HEK293T (cell line): ENCODE measurements around the gene CRY2.

Source experiments
- CTCF ChIA-PET: fragments of 350-600 bp; formaldehyde crosslinking; extraction: SDS; loops from one replicate; lab custom pipeline; 2021; ENCODE audit warnings: antibody characterized with exemption, inconsistent platforms; lab: Yijun Ruan, JAX
- POLR2A ChIA-PET: fragments of 350-600 bp; formaldehyde crosslinking; extraction: SDS; loops from one replicate; lab custom pipeline; 2020; ENCODE audit warnings: antibody characterized with exemption, inconsistent platforms; lab: Yijun Ruan, JAX
- DNase-seq: peaks from one replicate; pipeline ENCODE4 v3.0.0; 2012; ENCODE audit warnings: mixed read lengths; ENCODE audit errors: extremely low spot score
- ARNT ChIP-seq: fragments of 450-650 bp; IDR thresholded peaks from 2 replicates; pipeline ENCODE4 v1.6.1; 2017; ENCODE audit warnings: mild to moderate bottlenecking
- BHLHE40 ChIP-seq: fragments of 450-650 bp; IDR thresholded peaks from 2 replicates; pipeline ENCODE4 v1.6.1; 2016; ENCODE audit warnings: mild to moderate bottlenecking, moderate library complexity, borderline replicate concordance
- CTBP1 ChIP-seq: fragments of 450-650 bp; IDR thresholded peaks from 2 replicates; pipeline ENCODE4 v1.6.1; 2016; ENCODE audit warnings: borderline replicate concordance
- ELF4 ChIP-seq: fragments of 450-650 bp; IDR thresholded peaks from 2 replicates; pipeline ENCODE4 v1.6.1; 2017; ENCODE audit warnings: antibody characterized with exemption
- FOXA1 ChIP-seq: fragments of 450-650 bp; IDR thresholded peaks from 2 replicates; pipeline ENCODE4 v1.6.1; 2016; ENCODE audit warnings: mild to moderate bottlenecking
- FOXK2 ChIP-seq: fragments of 450-650 bp; IDR thresholded peaks from 2 replicates; pipeline ENCODE4 v1.6.1; 2016; ENCODE audit warnings: mild to moderate bottlenecking
- FOXM1 ChIP-seq: fragments of 450-650 bp; IDR thresholded peaks from 2 replicates; pipeline ENCODE4 v1.6.1; 2017; ENCODE audit warnings: mild to moderate bottlenecking, borderline replicate concordance
- HDGF ChIP-seq: fragments of 450-650 bp; IDR thresholded peaks from 2 replicates; pipeline ENCODE4 v1.6.1; 2017; ENCODE audit warnings: antibody characterized with exemption, borderline replicate concordance
- L3MBTL2 ChIP-seq: fragments of 450-650 bp; conservative IDR thresholded peaks from 2 replicates; pipeline ENCODE4 v1.6.1; 2016; ENCODE audit warnings: mild to moderate bottlenecking
- LEF1 ChIP-seq: fragments of 450-650 bp; IDR thresholded peaks from 2 replicates; pipeline ENCODE4 v1.6.1; 2017; ENCODE audit warnings: mild to moderate bottlenecking, borderline replicate concordance
- NFRKB ChIP-seq: fragments of 450-650 bp; IDR thresholded peaks from 2 replicates; pipeline ENCODE4 v1.6.1; 2016; ENCODE audit warnings: mild to moderate bottlenecking, moderate library complexity
- PKNOX1 ChIP-seq: fragments of 450-650 bp; IDR thresholded peaks from 2 replicates; pipeline ENCODE4 v1.6.1; 2016
- SP1 ChIP-seq: fragments of 450-650 bp; IDR thresholded peaks from 2 replicates; pipeline ENCODE4 v1.6.1; 2017
- SUZ12 ChIP-seq: fragments of 450-650 bp; IDR thresholded peaks from 2 replicates; pipeline ENCODE4 v1.6.1; 2016; ENCODE audit warnings: mild to moderate bottlenecking
- TARDBP ChIP-seq: fragments of 450-650 bp; IDR thresholded peaks from 2 replicates; pipeline ENCODE4 v1.6.1; 2016
- ZNF384 ChIP-seq: fragments of 450-650 bp; IDR thresholded peaks from 2 replicates; pipeline ENCODE4 v1.6.1; 2016

Gene CRY2

GRCh38 chr11:45881708-45882368 is 34.6 kb downstream of the CRY2 start:
- CTCF ChIA-PET, result no interaction called here
- POLR2A ChIA-PET, result interaction anchor here (1.3 kb wide), 1 partner anchor 11 kb away, joined by 3 read pairs; no protein-coding TSS in a partner anchor
- DNase-seq, result no peak
- TF ChIP-seq FOXK2 (no peak), PKNOX1 (no peak), FOXA1 (no peak), CTBP1 (no peak), LEF1 (no peak), TARDBP (no peak)

GRCh38 chr11:45884596-45885185 is 37.4 kb downstream of the CRY2 start:
- ChIA-PET CTCF (interaction anchor here (1.2 kb wide), 1 partner anchor 12 kb away, joined by 3 read pairs; no protein-coding TSS in a partner anchor), POLR2A (interaction anchor here (1.1 kb wide), 1 partner anchor 12 kb away, joined by 3 read pairs; no protein-coding TSS in a partner anchor)
- DNase-seq, result no peak
- TF ChIP-seq TARDBP (no peak), FOXM1 (no peak), ZNF384 (no peak), L3MBTL2 (no peak), BHLHE40 (no peak), PKNOX1 (no peak), HDGF (no peak), ELF4 (no peak), LEF1 (no peak), SP1 (no peak), SUZ12 (no peak), NFRKB (no peak), ARNT (no peak), FOXK2 (no peak), FOXA1 (no peak), CTBP1 (no peak)

DNA sequence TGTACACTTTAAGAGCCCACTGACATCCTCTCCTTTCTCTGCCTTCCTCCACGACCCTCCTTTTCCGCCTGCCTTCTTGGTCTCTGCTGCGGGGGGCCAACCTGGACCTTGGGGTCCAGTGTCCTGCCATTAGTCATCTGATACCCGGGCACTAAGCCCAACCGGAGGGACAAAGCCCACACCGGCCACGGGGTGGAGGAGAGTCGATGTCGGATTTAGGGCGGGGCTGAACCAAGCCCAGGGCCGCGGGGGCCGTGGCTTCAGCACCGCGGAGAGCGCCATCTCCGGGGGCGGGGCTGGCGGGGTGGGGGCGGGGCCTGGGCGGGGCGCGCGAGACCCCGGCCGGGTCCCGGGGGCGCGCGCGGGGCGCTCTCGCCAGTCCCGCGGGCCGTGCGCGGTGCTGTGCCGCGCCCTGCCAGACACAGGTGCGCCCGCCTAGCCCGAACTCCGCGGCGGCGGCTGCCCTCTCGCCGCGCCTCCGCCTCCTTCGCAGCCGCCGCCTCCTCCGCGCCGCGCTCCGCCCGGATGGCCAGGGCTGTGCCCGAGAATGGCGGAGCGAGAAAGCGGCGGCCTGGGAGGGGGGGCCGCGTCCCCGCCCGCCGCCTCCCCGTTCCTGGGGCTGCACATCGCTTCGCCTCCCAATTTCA is 38.1 kb downstream of the CRY2 start, which contains the start of gene MAPK8IP1:
TSS of gene MAPK8IP1 (plus strand) at position 378 of the 647 bp plus-strand sequence. CDS start at position 548, 170 bp downstream.
- ChIA-PET POLR2A (no interaction called here), CTCF (no interaction called here)
- TF ChIP-seq ARNT, result no peak
- no peak for TF ChIP-seq SUZ12
- DNase-seq, result peak; percentile 88

GRCh38 chr11:45885921-45886721 is 38.8 kb downstream of the CRY2 start:
- TF ChIP-seq L3MBTL2, result no peak
- no peak for TF ChIP-seq ELF4
- no peak for TF ChIP-seq PKNOX1
- TF ChIP-seq LEF1, result no peak
- TF ChIP-seq HDGF, result no peak
- TF ChIP-seq TARDBP, result no peak
- no peak for TF ChIP-seq CTBP1
- TF ChIP-seq FOXA1, result no peak
- ChIA-PET CTCF (no interaction called here), POLR2A (interaction anchor here (1.2 kb wide), 1 partner anchor 13 kb away, joined by 4 read pairs; no protein-coding TSS in a partner anchor)
- DNase-seq, result no peak

GRCh38 chr11:45886816-45887520 is 39.7 kb downstream of the CRY2 start:
- ChIA-PET POLR2A (interaction anchor here (1.2 kb wide), 1 partner anchor 12 kb away, joined by 4 read pairs; no protein-coding TSS in a partner anchor), CTCF (no interaction called here)
- TF ChIP-seq NFRKB (no peak), HDGF (no peak), L3MBTL2 (no peak)
- no peak for DNase-seq

DNA sequence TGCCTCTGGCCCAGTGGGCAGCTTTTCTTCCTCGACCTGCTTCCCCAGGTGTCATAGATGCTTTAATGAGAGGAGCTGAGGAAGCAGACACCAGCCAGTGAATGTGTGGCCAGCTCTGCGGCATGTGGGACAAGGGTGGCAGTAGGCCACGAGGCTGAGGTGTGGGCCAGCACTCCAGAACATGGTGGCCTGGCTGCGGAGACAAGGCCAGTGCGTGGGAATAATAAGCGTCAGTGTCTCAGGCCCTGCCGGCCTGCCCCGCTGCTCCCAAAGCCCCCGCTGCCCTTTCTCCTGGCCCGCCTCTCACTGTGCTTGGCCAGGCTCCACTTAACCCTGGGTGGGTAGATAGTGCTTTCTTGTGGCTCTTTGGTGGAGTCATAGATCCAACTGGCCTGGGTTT is 40.3 kb downstream of the CRY2 start:
- TF ChIP-seq L3MBTL2, result no peak
- TF ChIP-seq ARNT, result no peak
- TF ChIP-seq TARDBP, result no peak
- no peak for TF ChIP-seq LEF1
- no peak for TF ChIP-seq BHLHE40
- TF ChIP-seq FOXM1, result no peak
- TF ChIP-seq CTBP1, result no peak
- TF ChIP-seq HDGF, result no peak
- no peak for TF ChIP-seq ELF4
- TF ChIP-seq FOXA1, result no peak
- no peak for TF ChIP-seq NFRKB
- ChIA-PET CTCF (no interaction called here), POLR2A (interaction anchor here (1.2 kb wide), 1 partner anchor 12 kb away, joined by 4 read pairs; no protein-coding TSS in a partner anchor)
- no peak for DNase-seq
